ENCODE data around the gene TEX22. TPM values are rescaled to one million over a fixed set of nuclear protein-coding genes. Genes with fewer than 3 reads are reported as not detected.

The TEX22 gene
- total and polyA plus RNA-seq, 4 donors = 0.02 to 0.14 (median 0.08) TPM; not detected in 1

DNA sequence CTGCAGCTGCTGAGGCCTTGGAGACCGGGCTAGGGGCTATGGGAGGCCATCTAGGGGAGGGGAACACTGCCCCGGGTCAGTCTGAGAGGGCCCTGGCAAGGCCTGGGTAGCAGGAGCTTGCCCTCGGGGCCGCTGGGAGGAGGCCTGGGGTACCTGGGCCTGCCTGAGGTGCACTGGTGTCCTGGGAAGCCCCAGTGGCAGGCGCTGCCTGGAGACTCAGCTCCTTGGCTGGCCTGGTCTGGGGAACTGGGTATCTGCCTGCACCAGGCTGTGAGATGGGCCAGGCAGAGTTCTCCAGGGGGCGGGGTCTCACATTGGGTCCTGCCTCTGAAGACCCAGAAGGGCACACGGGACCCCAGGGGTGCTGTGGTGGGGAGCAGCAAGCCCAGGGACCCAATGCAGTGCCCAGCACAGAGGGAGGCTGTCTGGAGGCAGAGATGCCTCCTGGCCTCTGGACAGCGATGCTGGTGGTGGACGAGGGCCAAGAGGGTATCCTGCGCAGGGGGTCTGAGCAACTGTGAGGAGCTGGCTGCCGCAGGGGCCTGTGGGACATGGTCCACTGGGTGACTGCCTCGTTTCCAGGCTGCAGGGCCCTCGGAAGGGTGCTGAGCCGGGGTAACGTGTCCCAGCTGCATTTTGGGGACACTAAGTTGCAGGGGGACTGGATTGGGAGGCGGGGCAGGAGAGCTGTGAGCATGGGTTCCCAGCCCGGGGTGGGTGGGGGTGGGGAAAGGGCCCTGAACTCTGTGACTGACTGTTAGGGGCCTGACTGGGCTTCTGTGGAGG is 13.8 kb downstream of the TEX22 start:
- no peak overlapping the region for H3K4me3 ChIP-seq (ENCODE audit: low read depth in 1 of 3, low read length in 3 of 3)
- no peaks in the 10 kb centered on the region for H3K36me3 ChIP-seq (ENCODE audit: control insufficient read depth in 4 of 4, insufficient read depth in 3 of 4, low read depth in 1 of 4, low read length in 3 of 4)
- DNase-seq (ENCODE audit: low spot score) = no peak
- no peak overlapping the region for H3K9ac ChIP-seq (ENCODE audit: low read depth in 1 of 2, low read length in 2 of 2)
- H3K4me1 ChIP-seq (ENCODE audit: control insufficient read depth in 4 of 4, insufficient read depth in 4 of 4, low read length in 3 of 4) = peaks cover 2 to 19% (median 11%) of the 10 kb centered on the region in 4 donors
- WGBS = 82% methylated on average over 17 of the region's 17 CpGs
- H3K27ac ChIP-seq (ENCODE audit: low read depth in 1 of 2, low read length in 2 of 2) = no peak overlapping the region
- H3K27me3 ChIP-seq (ENCODE audit: control insufficient read depth in 4 of 4, insufficient read depth in 4 of 4, low read length in 3 of 4) = no peaks in the 10 kb centered on the region
- H3K9me3 ChIP-seq (ENCODE audit: control insufficient read depth in 4 of 4, low read length in 3 of 4) = no peaks in the 10 kb centered on the region
- TF ChIP-seq REST (IDR thresholded peaks at IDR 0.05) = no peak
- TF ChIP-seq FOXA1 (IDR thresholded peaks at IDR 0.05) = no peak
- no peak for TF ChIP-seq YY1 (IDR thresholded peaks at IDR 0.05)
- TF ChIP-seq, protein P1, sequence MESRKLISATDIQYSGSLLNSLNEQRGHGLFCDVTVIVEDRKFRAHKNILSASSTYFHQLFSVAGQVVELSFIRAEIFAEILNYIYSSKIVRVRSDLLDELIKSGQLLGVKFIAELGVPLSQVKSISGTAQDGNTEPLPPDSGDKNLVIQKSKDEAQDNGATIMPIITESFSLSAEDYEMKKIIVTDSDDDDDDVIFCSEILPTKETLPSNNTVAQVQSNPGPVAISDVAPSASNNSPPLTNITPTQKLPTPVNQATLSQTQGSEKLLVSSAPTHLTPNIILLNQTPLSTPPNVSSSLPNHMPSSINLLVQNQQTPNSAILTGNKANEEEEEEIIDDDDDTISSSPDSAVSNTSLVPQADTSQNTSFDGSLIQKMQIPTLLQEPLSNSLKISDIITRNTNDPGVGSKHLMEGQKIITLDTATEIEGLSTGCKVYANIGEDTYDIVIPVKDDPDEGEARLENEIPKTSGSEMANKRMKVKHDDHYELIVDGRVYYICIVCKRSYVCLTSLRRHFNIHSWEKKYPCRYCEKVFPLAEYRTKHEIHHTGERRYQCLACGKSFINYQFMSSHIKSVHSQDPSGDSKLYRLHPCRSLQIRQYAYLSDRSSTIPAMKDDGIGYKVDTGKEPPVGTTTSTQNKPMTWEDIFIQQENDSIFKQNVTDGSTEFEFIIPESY (IDR thresholded peaks at IDR 0.05) = no peak
- no peak for TF ChIP-seq EGR1 (IDR thresholded peaks at IDR 0.05; ENCODE audit: low read depth in 2 of 2)
- TF ChIP-seq, protein P2, sequence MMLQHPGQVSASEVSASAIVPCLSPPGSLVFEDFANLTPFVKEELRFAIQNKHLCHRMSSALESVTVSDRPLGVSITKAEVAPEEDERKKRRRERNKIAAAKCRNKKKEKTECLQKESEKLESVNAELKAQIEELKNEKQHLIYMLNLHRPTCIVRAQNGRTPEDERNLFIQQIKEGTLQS (IDR thresholded peaks at IDR 0.05) = no peak
- no peak for TF ChIP-seq FOXA2 (IDR thresholded peaks at IDR 0.05)
- TF ChIP-seq JUND (IDR thresholded peaks at IDR 0.05) = no peak
- no peak for TF ChIP-seq HNF4G (IDR thresholded peaks at IDR 0.05)
- no peak for TF ChIP-seq HNF4A (conservative IDR thresholded peaks at IDR 0.05)
- TF ChIP-seq RXRA (IDR thresholded peaks at IDR 0.05) = no peak
- TF ChIP-seq, protein P3, sequence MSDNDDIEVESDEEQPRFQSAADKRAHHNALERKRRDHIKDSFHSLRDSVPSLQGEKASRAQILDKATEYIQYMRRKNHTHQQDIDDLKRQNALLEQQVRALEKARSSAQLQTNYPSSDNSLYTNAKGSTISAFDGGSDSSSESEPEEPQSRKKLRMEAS (IDR thresholded peaks at IDR 0.05) = no peak
- TF ChIP-seq, protein P4, sequence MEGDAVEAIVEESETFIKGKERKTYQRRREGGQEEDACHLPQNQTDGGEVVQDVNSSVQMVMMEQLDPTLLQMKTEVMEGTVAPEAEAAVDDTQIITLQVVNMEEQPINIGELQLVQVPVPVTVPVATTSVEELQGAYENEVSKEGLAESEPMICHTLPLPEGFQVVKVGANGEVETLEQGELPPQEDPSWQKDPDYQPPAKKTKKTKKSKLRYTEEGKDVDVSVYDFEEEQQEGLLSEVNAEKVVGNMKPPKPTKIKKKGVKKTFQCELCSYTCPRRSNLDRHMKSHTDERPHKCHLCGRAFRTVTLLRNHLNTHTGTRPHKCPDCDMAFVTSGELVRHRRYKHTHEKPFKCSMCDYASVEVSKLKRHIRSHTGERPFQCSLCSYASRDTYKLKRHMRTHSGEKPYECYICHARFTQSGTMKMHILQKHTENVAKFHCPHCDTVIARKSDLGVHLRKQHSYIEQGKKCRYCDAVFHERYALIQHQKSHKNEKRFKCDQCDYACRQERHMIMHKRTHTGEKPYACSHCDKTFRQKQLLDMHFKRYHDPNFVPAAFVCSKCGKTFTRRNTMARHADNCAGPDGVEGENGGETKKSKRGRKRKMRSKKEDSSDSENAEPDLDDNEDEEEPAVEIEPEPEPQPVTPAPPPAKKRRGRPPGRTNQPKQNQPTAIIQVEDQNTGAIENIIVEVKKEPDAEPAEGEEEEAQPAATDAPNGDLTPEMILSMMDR (IDR thresholded peaks at IDR 0.05; ENCODE audit: low read depth, low read length, missing input control) = no peak
- TF ChIP-seq TAF1 (conservative IDR thresholded peaks at IDR 0.05) = no peak
- TF ChIP-seq RAD21 (IDR thresholded peaks at IDR 0.05) = no peak
- no peak for TF ChIP-seq GABPA (IDR thresholded peaks at IDR 0.05 in 1 of 2, conservative IDR thresholded peaks at IDR 0.05 in 1 of 2)

Data from liver (tissue), 9 donors.